Activated CD4-positive, alpha-beta T cell treated with anti-CD3 and anti-CD28 coated beads for 36 hours (primary cell): ENCODE measurements around the gene COL8A2. TPM values are rescaled to one million over a fixed set of nuclear protein-coding genes. Genes with fewer than 3 reads are reported as not detected.

Experiments used
- ATAC-seq: fragments of 200-7000 bp; cut with Tn5 transposase; one replicate; pipeline ENCODE4 v1.10.0; 2021; ENCODE audit warnings: mild to moderate bottlenecking, moderate library complexity
- CTCF ChIA-PET: fragments of 350-600 bp; sonication (Branson Sonifier 250); formaldehyde crosslinking; loops from one replicate; lab custom pipeline; 2021; ENCODE audit warnings: antibody characterized with exemption; lab: Charles Lee
- POLR2A ChIA-PET: fragments of 350-600 bp; sonication (Branson Sonifier 250); formaldehyde crosslinking; loops from one replicate; lab custom pipeline; 2021; ENCODE audit warnings: antibody characterized with exemption, inconsistent platforms; lab: Charles Lee
- DNase-seq: peaks from one replicate; pipeline ENCODE4 v3.0.0-alpha.2; 2020
- H3K27ac Mint-ChIP-seq: one replicate; pipeline ENCODE4 v1.8.0; 2021; ENCODE audit warnings: mixed read lengths
- H3K27me3 Mint-ChIP-seq: one replicate; pipeline ENCODE4 v1.8.0; 2021; ENCODE audit warnings: mixed read lengths
- H3K36me3 Mint-ChIP-seq: one replicate; pipeline ENCODE4 v1.8.0; 2021; ENCODE audit warnings: low read depth, mixed read lengths
- H3K4me1 Mint-ChIP-seq: one replicate; pipeline ENCODE4 v1.8.0; 2021; ENCODE audit warnings: mixed read lengths
- H3K4me3 Mint-ChIP-seq: one replicate; pipeline ENCODE4 v1.8.0; 2021; ENCODE audit warnings: mild to moderate bottlenecking, moderate library complexity, mixed read lengths
- H3K9me3 Mint-ChIP-seq: one replicate; pipeline ENCODE4 v1.8.0; 2021; ENCODE audit warnings: low read depth, mixed read lengths
- intact Hi-C, 2 experiments: fragments of 100-400 bp; cut with DNase I in 1 of 2; cut with micrococcal nuclease in 1 of 2; formaldehyde crosslinking; loops; one replicate each; pipeline versions ENCODE4 v1.14.2 to v1.15.1; 2022 to 2024; cut with DNase I, micrococcal nuclease
- total RNA-seq, 2 experiments: library from RNA; stranded (reverse); gene quantifications; one replicate each; pipeline ENCODE4 v1.2.3, GENCODE V29; 2021

The COL8A2 gene
- total RNA-seq, 2 experiments from 2014 or later: 0.05 TPM

DNA sequence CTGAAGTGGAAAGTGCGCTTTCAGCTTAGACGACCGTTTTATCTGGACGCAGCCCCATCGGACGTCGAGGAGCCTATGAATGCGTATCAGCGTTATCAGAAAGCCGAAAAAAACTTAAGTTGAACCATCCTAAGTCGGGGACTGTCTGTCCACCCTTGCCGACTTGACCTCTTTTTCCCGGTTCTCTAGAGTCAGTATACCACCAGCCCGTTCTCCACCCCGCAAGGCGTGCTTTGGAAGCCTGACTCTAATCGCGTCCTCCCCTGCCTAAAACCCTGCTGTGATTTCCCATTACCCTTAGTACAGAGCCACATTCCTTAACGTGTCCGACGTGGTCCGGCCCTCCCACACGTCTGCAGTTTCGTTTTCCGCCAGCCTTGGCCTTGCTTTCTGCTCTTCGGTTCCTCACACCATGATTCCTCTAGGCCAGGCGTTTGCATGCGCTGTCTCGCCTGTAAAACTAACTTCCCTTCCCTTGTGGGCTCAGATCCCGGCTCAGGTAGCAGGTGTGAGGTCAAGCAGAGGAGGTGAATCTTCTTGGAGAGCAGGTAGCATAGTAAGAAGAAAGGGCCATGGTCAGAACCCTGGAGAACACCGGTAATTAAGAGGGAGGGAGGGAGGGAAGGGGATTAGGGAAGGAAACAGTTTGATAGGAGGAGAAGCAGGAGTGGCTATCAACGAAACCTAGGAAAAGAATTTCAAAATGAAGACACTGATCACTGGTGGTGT, 35.5 kb downstream of the COL8A2 start:
- Mint-ChIP-seq H3K4me1 (peaks cover 17% of the 10 kb centered on the region), H3K9me3 (no peaks in the 10 kb centered on the region), H3K27ac (peak overlapping the region; percentile 96), H3K4me3 (peak overlapping the region; percentile 88), H3K27me3 (peaks cover 14% of the 10 kb centered on the region), H3K36me3 (peaks cover 25% of the 10 kb centered on the region)
- CTCF ChIA-PET: interaction anchor here (0.6 to 1.2 kb wide), 2 partner anchors 10 to 215 kb away, joined by 3 to 4 read pairs; no protein-coding TSS in a partner anchor
- no peak for ATAC-seq
- DNase-seq: peak; percentile 37
- POLR2A ChIA-PET: no interaction called here
- intact Hi-C loops: loop anchor here in 1 of 2 experiments (1.0 to 10.0 kb wide), 2 partner anchors 135 to 205 kb away; partner anchors contain the start of genes AGO1 and THRAP3

DNA sequence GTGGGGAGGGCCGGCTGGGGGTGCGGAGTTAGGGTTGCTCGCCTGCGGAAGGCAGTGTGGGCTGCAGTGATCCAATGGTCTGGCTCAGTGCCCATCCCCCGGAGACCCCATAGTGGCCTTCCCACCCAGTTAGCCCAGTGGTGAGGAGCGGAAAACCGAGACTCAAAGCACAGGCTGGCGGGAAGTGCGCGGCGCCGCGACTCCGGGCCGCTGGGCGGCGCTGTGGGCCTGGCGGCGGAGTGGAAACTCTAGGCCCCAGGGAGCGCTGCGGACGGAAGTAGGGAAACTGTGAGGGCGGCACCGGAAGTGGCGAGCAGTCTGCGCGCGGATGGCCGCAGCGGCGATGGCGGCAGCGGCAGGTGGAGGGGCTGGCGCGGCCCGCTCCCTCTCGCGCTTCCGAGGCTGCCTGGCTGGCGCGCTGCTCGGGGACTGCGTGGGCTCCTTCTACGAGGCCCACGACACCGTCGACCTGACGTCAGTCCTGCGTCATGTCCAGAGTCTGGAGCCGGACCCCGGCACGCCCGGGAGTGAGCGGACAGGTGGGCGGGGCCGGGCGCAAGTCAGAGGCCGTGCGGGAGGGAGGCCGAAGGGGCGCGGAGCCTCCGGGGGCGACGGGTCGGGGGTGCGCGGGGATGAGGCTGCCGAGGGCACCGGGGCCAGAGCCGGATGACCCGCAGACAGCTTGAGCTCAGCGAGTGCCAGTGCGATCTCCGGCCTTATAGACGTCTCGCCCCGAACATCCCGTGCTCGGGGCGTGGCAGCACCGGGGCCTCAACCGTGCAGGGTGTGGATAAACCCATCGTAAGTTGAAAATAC, 36.2 kb downstream of the COL8A2 start, which contains the start of gene ADPRS:
Gene ADPRS (plus strand): TSS at position 316 of the 816 bp plus-strand sequence. CDS start 13 bp downstream, at position 329.
- Mint-ChIP-seq H3K27me3 (peaks cover 16% of the 10 kb centered on the region), H3K27ac (peak within 1 kb of the TSS; percentile 96), H3K9me3 (no peaks in the 10 kb centered on the region), H3K4me1 (peaks cover 19% of the 10 kb centered on the region), H3K36me3 (peaks cover 25% of the 10 kb centered on the region), H3K4me3 (peak within 1 kb of the TSS; percentile 88)
- ATAC-seq: peak; percentile 89
- DNase-seq: peak; percentile 95
- ChIA-PET POLR2A (no interaction called here), CTCF (interaction anchor here (1.2 kb wide), 1 partner anchor 11 kb away, joined by 3 read pairs; no protein-coding TSS in a partner anchor)
- intact Hi-C loops: loop anchor here (1.0 to 10.0 kb wide), 6 partner anchors 61 to 298 kb away; partner anchors contain the start of genes AGO1 (in 2 of the 2), AGO3 (in 2 of the 2), THRAP3 (in 2 of the 2) and TRAPPC3 (in 2 of the 2)

DNA sequence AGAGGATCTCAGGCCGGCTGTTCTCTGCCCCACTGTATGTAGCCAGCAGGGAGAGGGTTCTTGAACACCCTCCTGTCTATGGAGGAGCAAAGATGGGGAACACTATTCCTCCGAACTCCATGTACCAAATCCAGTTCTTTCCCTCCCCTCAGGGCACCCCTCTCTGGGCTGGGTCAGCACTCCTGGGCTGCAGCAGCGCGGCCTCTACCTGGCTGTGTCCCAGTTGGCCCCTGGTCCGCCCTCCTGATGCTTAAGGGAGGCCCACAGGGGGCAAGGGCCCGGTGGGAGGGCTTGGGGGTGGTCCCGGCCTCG, 36.8 kb downstream of the COL8A2 start:
- intact Hi-C loops: loop anchor here (1.0 to 10.0 kb wide), 6 partner anchors 61 to 298 kb away; partner anchors contain the start of genes AGO1 (in 2 of the 2), AGO3 (in 2 of the 2), TRAPPC3 (in 2 of the 2) and THRAP3 (in 1 of the 2)
- DNase-seq: no peak
- Mint-ChIP-seq H3K27me3 (peaks cover 16% of the 10 kb centered on the region), H3K27ac (no peak overlapping the region), H3K9me3 (no peaks in the 10 kb centered on the region), H3K4me1 (peaks cover 19% of the 10 kb centered on the region), H3K36me3 (peaks cover 21% of the 10 kb centered on the region), H3K4me3 (peak overlapping the region; percentile 88)
- peak; percentile 21 for ATAC-seq
- CTCF ChIA-PET: no interaction called here
- POLR2A ChIA-PET: no interaction called here

DNA sequence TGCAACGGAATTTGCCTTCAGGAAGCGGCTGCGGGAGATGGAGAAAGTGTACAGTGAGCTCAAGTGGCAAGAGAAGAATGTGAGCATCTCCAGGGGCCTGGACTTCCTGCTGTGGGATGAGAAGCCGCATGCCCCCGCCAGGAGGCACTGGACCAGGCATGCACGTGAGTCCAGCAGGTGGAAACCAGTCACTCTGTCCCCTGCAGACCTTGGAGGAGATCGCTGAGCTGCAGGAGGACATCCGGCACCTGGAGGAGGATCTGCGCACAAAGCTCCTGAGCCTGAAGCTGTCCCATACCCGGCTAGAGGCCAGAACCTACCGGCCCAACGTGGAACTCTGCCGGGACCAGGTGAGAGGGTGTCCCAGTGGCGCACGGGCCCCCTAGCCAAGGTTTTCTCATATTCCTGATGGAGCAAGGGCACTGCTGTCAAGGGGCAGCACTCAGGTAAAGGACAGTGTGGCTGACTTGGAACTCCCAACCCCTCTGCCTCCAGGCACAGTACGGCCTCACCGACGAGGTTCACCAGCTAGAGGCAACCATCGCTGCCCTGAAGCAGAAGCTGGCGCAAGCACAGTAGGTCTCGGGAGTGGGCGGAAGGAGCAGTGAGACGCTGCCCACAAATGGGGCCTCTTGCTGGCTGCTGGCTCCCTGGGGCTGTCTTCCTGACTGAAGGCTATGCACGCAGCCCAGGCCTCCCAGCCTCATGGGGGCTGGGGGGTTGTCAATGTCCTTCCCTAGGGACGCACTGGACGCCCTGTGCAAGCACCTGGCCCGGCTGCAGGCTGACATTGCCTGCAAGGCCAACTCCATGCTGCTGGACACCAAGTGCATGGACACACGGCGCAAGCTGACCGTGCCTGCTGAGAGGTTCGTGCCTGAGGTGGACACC, 37.5 kb downstream of the COL8A2 start:
- no peaks in the 10 kb centered on the region for H3K9me3 Mint-ChIP-seq
- peak overlapping the region; percentile 72 for H3K27ac Mint-ChIP-seq
- H3K4me1 Mint-ChIP-seq: peaks cover 19% of the 10 kb centered on the region
- intact Hi-C loops: loop anchor here (1.0 to 10.0 kb wide), 6 partner anchors 62 to 299 kb away; partner anchors contain the start of genes AGO1 (in 2 of the 2), AGO3 (in 2 of the 2), TRAPPC3 (in 2 of the 2) and THRAP3 (in 1 of the 2)
- ChIA-PET POLR2A (no interaction called here), CTCF (interaction anchor here (0.6 to 1.9 kb wide), 6 partner anchors 9 to 290 kb away, joined by 3 to 6 read pairs (median 3); partner anchors contain the start of gene TRAPPC3)
- peak overlapping the region; percentile 26 for H3K4me3 Mint-ChIP-seq
- peaks cover 18% of the 10 kb centered on the region for H3K36me3 Mint-ChIP-seq
- H3K27me3 Mint-ChIP-seq: peaks cover 19% of the 10 kb centered on the region
- ATAC-seq (no peak), DNase-seq (no peak)

DNA sequence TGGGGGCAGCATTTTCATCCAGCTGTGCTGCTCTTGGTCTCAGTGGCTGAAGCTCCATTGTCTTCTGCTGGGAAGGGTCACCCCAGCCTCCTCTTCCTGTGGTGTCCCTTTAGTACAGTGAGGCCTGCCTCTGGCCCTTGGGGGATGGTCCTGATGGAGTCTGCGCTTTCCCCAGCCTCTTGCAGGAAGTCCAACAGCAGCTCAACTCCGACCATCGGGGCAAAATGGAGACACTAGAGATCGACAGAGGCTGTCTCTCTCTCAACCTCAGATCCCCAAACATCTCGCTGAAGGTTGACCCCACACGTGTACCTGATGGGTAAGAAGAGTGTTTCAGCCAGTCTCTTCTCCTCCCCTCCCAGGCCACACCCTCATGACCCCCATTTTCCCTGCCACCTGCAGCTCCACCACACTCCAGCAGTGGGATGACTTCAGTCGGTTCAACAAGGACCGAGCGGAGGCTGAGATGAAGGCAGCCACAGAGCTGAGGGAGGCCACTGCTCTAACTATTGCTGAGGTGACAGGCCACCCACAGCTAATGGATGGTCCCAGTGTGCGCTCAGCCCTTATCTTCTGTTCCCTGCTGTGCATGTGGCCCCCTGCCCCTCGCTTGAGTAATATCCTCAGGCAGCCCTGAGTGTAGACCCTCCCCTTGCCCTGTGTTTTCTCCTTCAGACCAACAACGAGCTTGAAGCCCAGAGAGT, 38.3 kb downstream of the COL8A2 start:
- H3K4me1 Mint-ChIP-seq: peaks cover 16% of the 10 kb centered on the region
- H3K4me3 Mint-ChIP-seq: peak overlapping the region; percentile 26
- no peaks in the 10 kb centered on the region for H3K9me3 Mint-ChIP-seq
- DNase-seq: no peak
- peak overlapping the region; percentile 72 for H3K27ac Mint-ChIP-seq
- peaks cover 26% of the 10 kb centered on the region for H3K27me3 Mint-ChIP-seq
- CTCF ChIA-PET: interaction anchor here (0.7 to 1.9 kb wide), 8 partner anchors 10 to 290 kb away, joined by 3 to 6 read pairs (median 3); partner anchors contain the start of genes THRAP3 and TRAPPC3
- intact Hi-C loops: loop anchor here in 1 of 2 experiments (10.0 kb wide), 1 partner anchor 202 kb away; the partner anchor contains the start of gene AGO1
- no peak for ATAC-seq
- POLR2A ChIA-PET: no interaction called here
- peaks cover 13% of the 10 kb centered on the region for H3K36me3 Mint-ChIP-seq

DNA sequence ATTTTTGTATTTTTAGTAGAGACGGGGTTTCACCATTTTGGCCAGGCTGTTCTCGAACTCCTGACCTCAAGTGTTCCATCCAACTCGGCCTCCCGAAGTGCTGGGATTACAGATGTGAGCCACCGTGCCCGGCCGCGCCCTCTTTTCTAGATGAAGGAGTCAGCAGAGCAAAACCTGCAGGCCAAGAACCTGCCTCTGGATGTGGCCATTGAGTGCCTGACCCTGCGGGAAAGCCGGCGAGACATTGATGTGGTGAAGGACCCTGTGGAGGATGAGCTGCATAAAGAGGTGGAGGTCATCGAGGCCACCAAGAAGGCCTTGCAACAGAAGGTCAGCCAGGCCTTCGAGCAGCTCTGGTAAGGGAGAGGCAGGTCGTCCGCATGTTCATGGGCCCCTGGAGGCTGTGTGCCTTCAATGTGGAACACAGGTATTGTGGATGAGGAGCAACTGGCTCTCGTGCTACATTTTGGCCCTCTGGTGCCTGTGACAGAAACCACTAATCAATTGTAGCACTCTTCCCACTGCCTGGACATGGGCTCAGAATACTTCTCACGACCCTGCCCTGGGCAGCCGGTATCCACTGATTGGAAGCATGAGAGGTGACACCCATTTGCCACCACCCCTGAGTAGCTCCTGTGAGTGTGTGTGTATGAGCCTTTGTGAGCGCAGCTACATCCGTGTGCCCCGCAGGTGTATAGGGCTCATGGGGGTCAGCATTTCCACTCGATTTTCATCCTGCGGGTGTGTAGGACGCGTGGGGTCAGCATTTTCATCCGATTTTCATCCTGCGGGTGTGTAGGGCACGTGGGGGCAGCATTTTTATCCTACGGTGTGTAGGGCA, 39.1 kb downstream of the COL8A2 start:
- Mint-ChIP-seq H3K4me3 (no peak overlapping the region), H3K4me1 (peaks cover 14% of the 10 kb centered on the region), H3K27ac (no peak overlapping the region), H3K36me3 (peaks cover 11% of the 10 kb centered on the region), H3K9me3 (no peaks in the 10 kb centered on the region), H3K27me3 (peaks cover 26% of the 10 kb centered on the region)
- ChIA-PET POLR2A (interaction anchor here (0.5 kb wide), 1 partner anchor 1214 kb away, joined by 3 read pairs; no protein-coding TSS in a partner anchor), CTCF (interaction anchor here (0.7 to 1.9 kb wide), 8 partner anchors 10 to 153 kb away, joined by 3 to 6 read pairs (median 3); partner anchors contain the start of genes THRAP3 and TRAPPC3)
- no peak for DNase-seq
- intact Hi-C loops: loop anchor here in 1 of 2 experiments (10.0 kb wide), 1 partner anchor 201 kb away; the partner anchor contains the start of gene AGO1
- ATAC-seq: no peak

DNA sequence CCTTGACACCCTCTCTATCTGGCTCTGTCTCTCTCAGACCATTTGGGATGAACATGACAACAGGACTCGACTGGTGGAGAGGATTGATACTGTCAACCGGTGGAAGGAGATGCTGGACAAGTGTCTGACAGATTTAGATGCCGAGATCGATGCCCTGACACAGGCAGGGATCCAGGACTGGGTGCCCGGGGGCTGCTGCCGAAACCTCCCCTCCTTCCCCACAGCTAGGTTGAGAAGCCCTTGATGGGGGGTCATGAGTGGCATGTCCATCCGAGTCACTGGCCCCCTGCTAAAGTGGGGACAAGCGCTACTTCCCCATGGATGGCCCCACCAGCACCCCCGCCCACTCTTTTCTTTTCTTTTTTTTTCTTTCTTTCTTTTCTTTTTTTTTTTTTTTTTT, 39.9 kb downstream of the COL8A2 start:
- Mint-ChIP-seq H3K36me3 (peaks cover 10% of the 10 kb centered on the region), H3K4me1 (peaks cover 11% of the 10 kb centered on the region), H3K27ac (no peak overlapping the region), H3K9me3 (no peaks in the 10 kb centered on the region), H3K4me3 (no peak overlapping the region), H3K27me3 (peaks cover 26% of the 10 kb centered on the region)
- ChIA-PET POLR2A (no interaction called here), CTCF (interaction anchor here (0.6 kb wide), 1 partner anchor 452 kb away, joined by 3 read pairs; no protein-coding TSS in a partner anchor)
- ATAC-seq (no peak), DNase-seq (no peak)
- intact Hi-C loops: loop anchor here in 1 of 2 experiments (10.0 kb wide), 1 partner anchor 200 kb away; the partner anchor contains the start of gene AGO1

DNA sequence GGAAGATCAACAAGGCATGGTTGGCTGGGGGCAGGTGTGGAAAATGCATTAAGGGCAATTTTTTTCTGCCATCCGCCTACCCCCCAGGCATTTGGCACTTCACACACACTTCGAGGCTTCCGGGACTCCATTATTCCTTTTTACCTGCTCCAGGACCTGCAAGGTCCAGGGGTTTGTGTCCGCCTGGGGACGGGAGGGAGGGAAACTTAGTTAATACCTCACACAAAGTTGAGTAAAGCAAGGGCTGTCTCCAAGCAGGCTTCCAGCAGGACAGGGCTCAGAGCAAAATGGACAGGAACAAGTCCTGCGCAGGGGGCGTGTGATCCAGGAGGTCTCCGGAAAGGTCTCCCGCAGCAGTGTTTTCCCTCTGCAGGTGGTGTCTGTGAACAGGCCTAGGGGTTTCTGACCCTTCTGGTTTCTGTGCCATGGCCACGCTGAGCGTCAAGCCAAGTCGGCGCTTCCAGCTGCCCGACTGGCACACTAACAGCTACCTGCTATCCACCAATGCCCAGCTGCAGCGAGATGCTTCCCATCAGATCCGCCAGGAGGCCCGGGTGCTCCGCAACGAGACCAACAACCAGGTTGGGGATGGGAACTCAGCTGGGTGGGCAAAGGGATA, 40.4 kb downstream of the COL8A2 start:
- POLR2A ChIA-PET: no interaction called here

More for the DNA sequence above, 40.4 kb downstream of the COL8A2 start:
- no peaks in the 10 kb centered on the region for H3K9me3 Mint-ChIP-seq
- no peak overlapping the region for H3K27ac Mint-ChIP-seq
- intact Hi-C loops: loop anchor here in 1 of 2 experiments (10.0 kb wide), 1 partner anchor 200 kb away; the partner anchor contains the start of gene AGO1
- peaks cover 6% of the 10 kb centered on the region for H3K4me1 Mint-ChIP-seq
- no peak for ATAC-seq
- no peak for DNase-seq
- CTCF ChIA-PET: interaction anchor here (0.6 kb wide), 1 partner anchor 451 kb away, joined by 3 read pairs; no protein-coding TSS in a partner anchor
- H3K27me3 Mint-ChIP-seq: peaks cover 26% of the 10 kb centered on the region
- H3K36me3 Mint-ChIP-seq: peaks cover 5% of the 10 kb centered on the region
- H3K4me3 Mint-ChIP-seq: no peak overlapping the region
